Adrenal gland (tissue), 12 donors: ENCODE measurements around the gene ZNF543. TPM values are rescaled to one million over a fixed set of nuclear protein-coding genes. Genes with fewer than 3 reads are reported as not detected.
A peak's percentile ranks its signal among the peaks of the same experiment; 100 is the strongest.

Experiments used
- DNase-seq, 7 donors: peaks; one replicate each; pipeline ENCODE4 v3.0.0-alpha.2; 2019 to 2020
- H3K27ac ChIP-seq, 5 donors: fragments of 200-600 bp; sonication (generic) in 4 of 5; 1 replicate in 3 of 5; 2 replicates in 2 of 5; pipeline versions ENCODE4 v1.5.1 to v1.8.0; 2016 to 2020; ENCODE audit warnings: mild to moderate bottlenecking in 1 of 5
- H3K27me3 ChIP-seq: fragments of 200-600 bp; 2 replicates; pipeline ENCODE4 v1.8.0; 2021
- H3K36me3 ChIP-seq, 2 donors: fragments of 200-600 bp; replicated peaks in 1 of 2; 1 replicate in 1 of 2; 2 replicates in 1 of 2; pipeline versions ENCODE4 v1.5.1 to v1.8.0; 2018 to 2022
- H3K4me1 ChIP-seq, 2 donors: fragments of 200-600 bp; replicated peaks in 1 of 2; 1 replicate in 1 of 2; 2 replicates in 1 of 2; pipeline versions ENCODE4 v1.5.1 to v1.8.0; 2018 to 2021
- H3K4me3 ChIP-seq, 4 donors: fragments of 200-600 bp; sonication (generic) in 3 of 4; one replicate each; pipeline ENCODE4 v1.5.1; 2016 to 2018
- H3K9me3 ChIP-seq, 3 donors: fragments of 200-600 bp; sonication (generic) in 1 of 3; replicated peaks in 1 of 3; 1 replicate in 2 of 3; 2 replicates in 1 of 3; pipeline versions ENCODE4 v1.5.1 to v1.8.0; 2016 to 2021
- POLR2A ChIP-seq, 2 donors: fragments of 450-650 bp; IDR thresholded peaks; one replicate each; pipeline ENCODE4 v1.6.1; 2017; ENCODE audit warnings: antibody characterized with exemption in 2 of 2, mild to moderate bottlenecking in 2 of 2, moderate library complexity in 1 of 2
- WGBS, 4 donors: extraction: QIAGEN DNeasy Blood & Tissue Kit in 2 of 4; methylation state at CpG; one replicate each; pipeline versions ENCODE4 v1.1.5 to v1.1.7; 2013 to 2017; 5-methylcytosine and 5-hydroxymethylcytosine counted together
- intact Hi-C, 2 donors: fragments of 100-400 bp; cut with DNase I; formaldehyde crosslinking; loops; one replicate each; pipeline versions ENCODE4 v1.14.1 to v1.15.0; 2022 to 2023
- polyA plus RNA-seq, 3 donors: library from polyadenylated mRNA; stranded (reverse); fragments of 200-250 nt in 2 of 3; fragments of 350-450 nt in 1 of 3; fragmentation: Illumina TruSeq in 1 of 3; extraction: RNeasy Lipid Tissue Mini Kit (QIAGEN cat#74804) in 1 of 3; gene quantifications; one replicate each; pipeline ENCODE4 v1.2.3, GENCODE V29; 2013 to 2014
- total RNA-seq, 9 donors: library from RNA; depleted of rRNA in 4 of 9; stranded (reverse); fragments of >200 nt in 4 of 9; fragments of 120-200 nt in 1 of 9; fragmentation: NEBNext Ultra II Directional in 1 of 9; extraction: Animal tissue kit (Norgen Biotek cat#: 25700) in 1 of 9; gene quantifications; one replicate each; pipeline versions ENCODE4 v1.1.0 to v1.2.4, GENCODE V29; 2013 to 2023
- TF ChIP-seq, protein P1 (sequence below), 6 experiments: fragments of 450-650 bp in 4 of 6; fragments of 200-600 bp in 2 of 6; sonication (generic) in 1 of 6; IDR thresholded peaks; 1 replicate in 5 of 6; 2 replicates in 1 of 6; pipeline versions ENCODE4 v1.5.1 to v1.8.0; 2016 to 2021; ENCODE audit warnings: antibody characterized with exemption in 6 of 6, mild to moderate bottlenecking in 2 of 6, moderate library complexity in 1 of 6
- donor health status: healthy with polysubstance abuse.
- donor health status: Bipolar disorder and iron deficiency.
- donor health status: DM: yes; HTN: yes; CAD: no.
- donor health status: DM: no; HTN: no; CAD: no.
- donor health status: DM: no; HTN: no; CAD: no.
- donor health status: DM: yes; HTN: yes; CAD: no.

ZNF543 gene
- total and polyA plus RNA-seq, 12 donors, result 1.1 to 17.8 (median 8.5) TPM

DNA sequence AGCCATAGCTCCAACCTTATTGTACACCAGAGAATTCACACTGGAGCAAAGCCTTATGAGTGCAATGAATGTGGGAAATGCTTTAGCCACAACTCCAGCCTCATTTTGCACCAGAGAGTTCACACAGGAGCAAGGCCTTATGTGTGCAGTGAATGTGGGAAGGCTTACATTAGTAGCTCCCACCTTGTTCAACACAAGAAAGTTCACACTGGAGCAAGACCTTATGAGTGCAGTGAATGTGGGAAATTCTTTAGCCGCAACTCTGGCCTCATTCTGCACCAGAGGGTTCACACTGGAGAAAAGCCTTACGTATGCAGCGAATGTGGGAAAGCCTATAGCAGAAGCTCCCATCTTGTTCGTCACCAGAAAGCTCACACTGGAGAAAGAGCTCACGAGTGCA lies 37.1 kb downstream of the ZNF543 start:
- no peaks in the 10 kb centered on the region for H3K9me3 ChIP-seq
- H3K36me3 ChIP-seq, result peaks cover 0 to 42% of the 10 kb centered on the region in 2 donors

DNA sequence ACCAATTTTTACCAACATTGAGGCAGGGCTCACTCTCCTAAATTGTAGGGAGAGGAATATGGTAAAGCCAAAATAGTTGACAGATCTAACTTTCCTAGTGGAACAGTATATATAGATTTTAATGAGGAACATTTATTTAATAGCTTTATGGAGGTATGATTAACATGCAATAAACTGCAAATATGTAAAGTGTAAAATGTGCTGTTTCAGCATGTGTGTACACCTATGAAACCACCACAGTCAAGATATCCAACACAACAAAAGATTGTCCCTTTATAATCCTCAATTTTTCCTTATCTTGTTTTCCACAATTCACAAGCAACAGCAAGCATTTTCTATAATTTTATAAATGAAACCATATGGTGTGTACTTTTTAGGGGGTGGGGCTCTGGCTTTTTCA lies 39.0 kb downstream of the ZNF543 start:
- Histone ChIP-seq H3K27ac (no peak overlapping the region), H3K9me3 (no peaks in the 10 kb centered on the region), H3K27me3 (no peaks in the 10 kb centered on the region), H3K4me1 (peaks cover 23 to 30% of the 10 kb centered on the region in 2 donors), H3K4me3 (no peak overlapping the region), H3K36me3 (peaks cover 0 to 37% of the 10 kb centered on the region in 2 donors)
- no peak for DNase-seq
- intact Hi-C loops, result no loop called here
- TF ChIP-seq, protein P1, sequence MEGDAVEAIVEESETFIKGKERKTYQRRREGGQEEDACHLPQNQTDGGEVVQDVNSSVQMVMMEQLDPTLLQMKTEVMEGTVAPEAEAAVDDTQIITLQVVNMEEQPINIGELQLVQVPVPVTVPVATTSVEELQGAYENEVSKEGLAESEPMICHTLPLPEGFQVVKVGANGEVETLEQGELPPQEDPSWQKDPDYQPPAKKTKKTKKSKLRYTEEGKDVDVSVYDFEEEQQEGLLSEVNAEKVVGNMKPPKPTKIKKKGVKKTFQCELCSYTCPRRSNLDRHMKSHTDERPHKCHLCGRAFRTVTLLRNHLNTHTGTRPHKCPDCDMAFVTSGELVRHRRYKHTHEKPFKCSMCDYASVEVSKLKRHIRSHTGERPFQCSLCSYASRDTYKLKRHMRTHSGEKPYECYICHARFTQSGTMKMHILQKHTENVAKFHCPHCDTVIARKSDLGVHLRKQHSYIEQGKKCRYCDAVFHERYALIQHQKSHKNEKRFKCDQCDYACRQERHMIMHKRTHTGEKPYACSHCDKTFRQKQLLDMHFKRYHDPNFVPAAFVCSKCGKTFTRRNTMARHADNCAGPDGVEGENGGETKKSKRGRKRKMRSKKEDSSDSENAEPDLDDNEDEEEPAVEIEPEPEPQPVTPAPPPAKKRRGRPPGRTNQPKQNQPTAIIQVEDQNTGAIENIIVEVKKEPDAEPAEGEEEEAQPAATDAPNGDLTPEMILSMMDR (IDR thresholded peaks at IDR 0.05), result no peak
- TF ChIP-seq POLR2A (IDR thresholded peaks at IDR 0.05), result no peak

More for the DNA sequence above, 37.1 kb downstream of the ZNF543 start:
- no peak overlapping the region for H3K27ac ChIP-seq
- no peak for TF ChIP-seq POLR2A (IDR thresholded peaks at IDR 0.05)
- TF ChIP-seq, protein P1 (IDR thresholded peaks at IDR 0.05), result no peak
- DNase-seq, result no peak
- no peaks in the 10 kb centered on the region for H3K27me3 ChIP-seq
- intact Hi-C loops, result no loop called here
- peaks cover 19 to 25% of the 10 kb centered on the region in 2 donors for H3K4me1 ChIP-seq
- 93 to 98% (median 96%) methylated on average over 5 of the region's 5 CpGs for WGBS, 4 donors
- H3K4me3 ChIP-seq, result no peak overlapping the region

DNA sequence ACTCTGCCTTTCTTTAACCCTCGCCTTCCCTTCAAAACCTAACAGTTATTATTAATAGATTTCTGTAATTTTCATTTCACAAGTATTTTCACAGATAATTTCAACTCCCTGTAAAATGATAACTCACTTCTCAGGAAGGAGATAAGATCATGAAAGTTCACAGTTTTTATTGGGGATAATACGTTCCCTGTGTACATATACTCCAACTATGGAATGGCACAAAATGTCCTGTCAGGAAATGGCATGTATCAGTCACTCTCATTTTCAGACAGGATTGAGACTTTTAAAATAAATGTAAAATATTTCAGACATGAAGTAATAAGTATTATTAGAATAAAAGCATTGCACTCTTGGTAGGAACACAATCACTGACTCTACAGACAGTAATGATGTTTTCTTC lies 42.1 kb downstream of the ZNF543 start:
- no peak for TF ChIP-seq POLR2A (IDR thresholded peaks at IDR 0.05)
- TF ChIP-seq, protein P1 (IDR thresholded peaks at IDR 0.05), result no peak
- H3K27ac ChIP-seq, result peak overlapping the region; percentile 62 to 99 (median 84)
- intact Hi-C loops, result no loop called here

DNA sequence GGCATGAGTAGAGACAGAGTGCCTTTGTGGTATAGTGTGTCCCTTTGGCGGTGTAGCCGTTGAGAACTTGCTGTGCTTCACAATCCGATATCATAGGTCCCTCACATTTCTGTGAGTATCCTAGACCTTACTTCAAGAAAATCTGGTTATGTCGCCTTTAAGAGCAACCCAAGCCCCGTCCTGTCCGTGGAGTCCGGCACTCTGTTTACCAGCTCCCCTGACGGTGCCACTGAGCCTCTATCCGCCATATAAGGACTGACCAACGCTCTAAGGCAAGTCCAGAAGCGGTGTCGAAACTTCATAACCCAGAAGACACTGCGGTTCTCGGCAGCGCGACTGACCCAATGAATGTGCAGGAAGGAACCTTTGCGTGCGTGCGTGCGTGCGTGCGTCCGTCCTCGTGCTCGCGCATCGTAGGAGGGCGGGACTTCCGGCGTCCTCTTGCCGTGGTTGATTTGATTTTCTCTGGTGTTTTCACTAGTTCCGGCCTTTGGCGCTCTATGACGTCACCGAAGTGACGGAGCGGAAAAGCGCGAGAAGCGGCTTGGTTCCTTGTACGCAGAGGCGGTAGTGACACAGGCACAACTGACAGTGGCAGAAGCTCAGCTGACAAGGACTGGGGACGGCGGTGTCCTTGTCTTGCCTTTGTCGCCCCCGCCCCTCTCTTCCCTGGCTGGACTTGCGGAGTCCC lies 42.9 kb downstream of the ZNF543 start, which contains the start of the genes TRAPPC2B and ZNF547:
Gene TRAPPC2B, plus strand, starts transcription at position 555 of the 691 bp plus-strand sequence. CDS start 1,283 bp downstream, outside the sequence.
Gene ZNF547, plus strand, starts transcription at position 555 of the 691 bp plus-strand sequence. CDS start 5,005 bp downstream, outside the sequence.
- Histone ChIP-seq H3K27ac (peak within 1 kb of the TSS; percentile 65 to 99 (median 92)), H3K4me3 (peak within 1 kb of the TSS; percentile 13 to 86 (median 66)), H3K27me3 (no peaks in the 10 kb centered on the region), H3K9me3 (no peaks in the 10 kb centered on the region), H3K36me3 (no peaks in the 10 kb centered on the region), H3K4me1 (peaks cover 23 to 35% of the 10 kb centered on the region in 2 donors)
- DNase-seq, result peak; percentile 99 to 100 (median 100)
- 1 to 6% (median 3%) methylated on average over 11 to 47 of the region's 47 CpGs for WGBS, 4 donors
- TF ChIP-seq, protein P1 (IDR thresholded peaks at IDR 0.05), result no peak
- peak; percentile 65 to 91 for TF ChIP-seq POLR2A (IDR thresholded peaks at IDR 0.05)
- intact Hi-C loops, result no loop called here

More for the DNA sequence above, 42.1 kb downstream of the ZNF543 start:
- WGBS, 4 donors, result 53 to 76% (median 73%) methylated on average over 2 of the region's 2 CpGs
- Histone ChIP-seq H3K36me3 (peaks cover 0 to 6% of the 10 kb centered on the region in 2 donors), H3K27me3 (no peaks in the 10 kb centered on the region), H3K4me3 (peak overlapping the region in 1 of 4 donors; percentile 68), H3K4me1 (peaks cover 23 to 35% of the 10 kb centered on the region in 2 donors), H3K9me3 (no peaks in the 10 kb centered on the region)
- no peak for DNase-seq
